Measurements from ENCODE around the gene THOC1.

The THOC1 gene

GRCh38 chr18:213966-214365 lies 53.9 kb downstream of the THOC1 start:
- no peak for DNase-seq (ENCODE audit: low spot score)

- no peak for DNase-seq (ENCODE audit: low spot score)
Observed at GRCh38 chr18:213505-213904, 54.3 kb downstream of the THOC1 start.

DNA sequence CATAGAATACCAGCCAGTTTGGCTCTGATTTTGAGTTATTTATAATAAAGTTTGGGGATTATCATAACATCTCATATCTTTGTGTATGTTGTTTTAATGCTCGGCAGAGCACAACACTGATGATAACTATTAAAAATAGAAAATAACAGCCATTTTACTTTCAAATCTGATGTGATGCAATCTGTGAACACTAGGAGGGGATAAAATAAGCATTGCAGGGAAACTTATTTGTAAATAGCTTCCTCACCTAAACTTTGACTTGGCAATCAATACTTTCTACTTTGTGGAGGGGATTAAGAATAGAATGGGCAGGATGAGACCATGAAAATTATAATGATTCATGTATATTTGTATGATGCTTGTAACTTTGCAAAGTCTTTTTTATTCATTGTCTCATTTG lies 55.1 kb downstream of the THOC1 start:
- DNase-seq (ENCODE audit: low spot score), result no peak

DNA sequence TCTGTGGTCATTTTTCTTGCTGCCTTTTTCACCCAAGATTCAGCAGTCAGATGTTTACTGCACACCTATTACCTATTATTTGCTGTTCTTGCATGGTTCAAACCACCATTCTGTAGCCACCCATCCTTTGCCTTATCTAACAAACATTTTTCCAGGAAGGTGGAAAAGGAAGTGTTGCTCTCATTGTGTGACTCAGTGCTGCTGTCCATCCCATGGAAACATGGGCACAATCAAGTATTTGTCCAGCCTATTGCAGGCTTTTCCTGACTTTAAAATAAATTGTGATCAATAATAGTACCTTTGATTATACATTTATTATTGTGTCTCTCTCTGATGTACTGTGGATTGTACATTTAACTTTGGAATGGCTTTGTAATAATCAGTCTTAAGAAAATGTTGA lies 56.3 kb downstream of the THOC1 start:
- DNase-seq (ENCODE audit: low spot score), result no peak

GRCh38 chr18:210733-211132 lies 57.1 kb downstream of the THOC1 start:
- no peak for DNase-seq (ENCODE audit: low spot score)

GRCh38 chr18:210075-210474 lies 57.8 kb downstream of the THOC1 start:
- no peak for DNase-seq (ENCODE audit: low spot score)

GRCh38 chr18:199768-200167 lies 68.1 kb downstream of the THOC1 start:
- DNase-seq (ENCODE audit: low spot score), result no peak

- no peak for DNase-seq (ENCODE audit: low spot score)
Observed at GRCh38 chr18:199214-199613, 68.6 kb downstream of the THOC1 start.

- DNase-seq (ENCODE audit: low spot score), result no peak
Observed at GRCh38 chr18:195651-196050, 72.2 kb downstream of the THOC1 start.

- DNase-seq (ENCODE audit: low spot score), result no peak
Observed at GRCh38 chr18:192801-193200, 75.0 kb downstream of the THOC1 start.

- no peak for DNase-seq (ENCODE audit: low spot score)
Observed at GRCh38 chr18:191725-192124, 76.1 kb downstream of the THOC1 start.

DNA sequence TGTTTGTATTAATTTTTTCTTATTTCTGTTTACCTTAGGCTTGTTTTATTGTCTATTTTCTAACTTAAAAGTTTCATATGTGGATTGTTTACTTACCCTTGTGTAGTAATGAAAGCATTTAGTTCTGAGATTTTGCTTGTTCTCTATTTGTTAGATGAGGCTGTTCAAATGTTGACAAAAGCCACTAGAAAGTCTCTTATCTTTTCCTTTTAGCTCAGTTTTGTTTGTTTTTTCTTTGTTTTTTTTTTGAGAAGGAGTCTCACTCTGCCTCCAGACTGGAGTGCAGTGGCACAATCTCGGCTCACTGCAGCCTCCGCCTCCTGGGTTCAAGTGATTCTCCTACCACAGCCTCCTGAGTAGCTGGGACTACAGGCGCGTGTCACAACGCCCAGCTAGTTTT lies 78.6 kb downstream of the THOC1 start:
- no peak for DNase-seq (ENCODE audit: low spot score)

GRCh38 chr18:183769-184168 lies 84.1 kb downstream of the THOC1 start:
- no peak for DNase-seq (ENCODE audit: low spot score)

DNA sequence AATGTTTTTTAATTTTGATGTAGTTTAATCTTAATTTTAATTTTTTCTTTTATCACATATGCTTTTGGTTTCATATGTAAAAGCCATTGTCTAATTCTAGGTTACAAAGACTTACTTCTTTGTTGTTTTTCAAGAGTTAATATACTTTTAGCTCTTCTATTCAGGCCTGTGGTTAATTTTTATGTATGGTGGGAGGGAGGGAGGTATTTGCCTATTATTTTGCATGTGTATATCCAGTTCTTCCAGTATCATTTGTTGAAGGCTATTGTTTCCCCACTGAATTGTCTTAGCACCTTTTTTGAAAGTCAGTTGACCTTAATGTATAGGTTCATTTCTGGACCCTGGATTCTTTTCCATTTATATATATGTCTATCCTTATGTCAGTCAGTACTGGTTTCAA lies 86.1 kb downstream of the THOC1 start:
- DNase-seq (ENCODE audit: low spot score), result no peak

DNA sequence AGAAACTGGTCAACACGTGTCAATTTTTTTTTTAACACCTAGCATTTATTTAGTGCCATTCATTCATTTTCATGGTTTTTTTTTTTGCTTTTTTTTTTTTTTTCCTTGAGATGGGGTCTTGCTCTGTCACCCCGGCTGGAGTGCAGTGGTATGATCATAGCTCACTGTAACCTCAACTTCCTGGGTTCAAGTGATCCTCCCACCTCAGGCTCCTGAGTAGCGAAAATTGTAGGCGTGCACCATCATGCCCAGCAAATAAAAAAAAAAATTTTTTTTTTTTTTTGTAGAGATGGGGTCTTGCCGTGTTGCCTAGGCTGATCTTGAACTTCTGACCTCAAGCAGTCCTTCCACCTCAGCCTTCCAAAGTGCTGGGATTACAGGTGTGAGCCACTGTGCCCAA lies 88.3 kb downstream of the THOC1 start:
- no peak for DNase-seq (ENCODE audit: low spot score)

DNA sequence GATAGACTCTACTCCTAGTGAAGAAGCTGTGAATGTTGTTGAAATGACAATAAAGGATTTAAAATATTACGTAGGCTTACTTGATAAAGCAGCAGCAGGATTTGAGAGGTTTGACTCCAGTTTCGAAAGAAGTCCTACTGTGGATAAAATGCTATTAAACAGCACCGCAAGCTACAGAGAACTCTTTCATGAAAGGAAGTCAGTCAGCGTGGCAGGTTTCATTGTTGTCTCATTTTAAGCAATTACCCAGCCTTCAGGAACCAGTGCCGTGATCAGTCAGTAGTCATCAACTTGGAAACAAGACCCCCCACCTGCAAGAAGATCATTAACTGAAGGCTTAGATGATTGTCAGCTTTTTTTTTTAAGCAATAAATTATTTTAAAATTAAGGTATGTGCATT lies 95.5 kb downstream of the THOC1 start:
- DNase-seq (ENCODE audit: low spot score), result no peak

Data from COLO829 (cell line).